ENCODE results near the gene OSBP2. TPM values are rescaled to one million over a fixed set of nuclear protein-coding genes. Genes with fewer than 3 reads are reported as not detected.

Gene OSBP2
- total RNA-seq, 4 donors from 2014 or later, result 0.60 to 7.5 (median 4.3) TPM

DNA sequence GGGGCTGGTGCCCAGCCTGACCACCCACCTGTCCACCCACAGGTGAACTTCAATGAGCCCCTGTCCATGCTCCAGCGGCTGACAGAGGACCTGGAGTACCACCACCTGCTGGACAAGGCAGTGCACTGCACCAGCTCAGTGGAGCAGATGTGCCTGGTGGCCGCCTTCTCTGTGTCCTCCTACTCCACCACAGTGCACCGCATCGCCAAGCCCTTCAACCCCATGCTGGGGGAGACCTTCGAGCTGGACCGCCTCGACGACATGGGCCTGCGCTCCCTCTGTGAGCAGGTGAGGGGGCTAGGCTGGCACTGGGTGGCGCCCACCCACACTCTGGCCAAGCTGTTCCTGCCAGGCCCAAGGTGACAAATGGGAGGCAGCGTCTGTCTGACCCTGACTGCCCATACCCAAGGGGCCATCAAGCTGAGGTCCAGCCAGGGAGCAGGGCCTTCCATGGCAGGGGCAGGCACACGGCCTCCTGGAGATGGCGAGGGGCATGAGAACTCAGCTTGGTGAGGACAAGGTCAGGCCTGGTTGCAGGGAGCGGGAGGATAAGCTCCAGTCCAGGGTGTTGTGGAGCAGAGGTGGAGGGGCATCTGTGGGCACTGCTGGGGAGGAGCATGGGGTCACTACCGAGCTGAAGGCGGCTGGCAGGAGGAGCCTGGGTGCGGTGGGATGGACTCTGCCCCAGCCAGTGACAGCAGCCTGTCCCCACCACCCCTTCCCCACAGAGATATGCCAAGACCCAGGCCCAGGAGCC is 196.2 kb downstream of the OSBP2 start:
- Histone ChIP-seq H3K27me3 (no peaks in the 10 kb centered on the region), H3K4me3 (no peak overlapping the region), H3K4me1 (no peaks in the 10 kb centered on the region), H3K9me3 (no peaks in the 10 kb centered on the region), H3K36me3 (no peaks in the 10 kb centered on the region), H3K27ac (no peak overlapping the region)
- DNase-seq, result peak; percentile 41
- in situ Hi-C loops (cut with MboI; ENCODE audit: low pct_ligation_motif_present in 1 of 4, low pct_unique_long_range_greater_than_20kb in 1 of 4, low sequenced_read_pairs in 3 of 4), result no loop called here
- 87% methylated on average over 16 of the region's 17 CpGs; no CpG with 5 or more reads in 1 of the 2 donors for WGBS, 2 donors (ENCODE audit: low coverage in 1 of 2)
- TF ChIP-seq POLR2A (IDR thresholded peaks at IDR 0.05), result no peak
- TF ChIP-seq, protein P1, sequence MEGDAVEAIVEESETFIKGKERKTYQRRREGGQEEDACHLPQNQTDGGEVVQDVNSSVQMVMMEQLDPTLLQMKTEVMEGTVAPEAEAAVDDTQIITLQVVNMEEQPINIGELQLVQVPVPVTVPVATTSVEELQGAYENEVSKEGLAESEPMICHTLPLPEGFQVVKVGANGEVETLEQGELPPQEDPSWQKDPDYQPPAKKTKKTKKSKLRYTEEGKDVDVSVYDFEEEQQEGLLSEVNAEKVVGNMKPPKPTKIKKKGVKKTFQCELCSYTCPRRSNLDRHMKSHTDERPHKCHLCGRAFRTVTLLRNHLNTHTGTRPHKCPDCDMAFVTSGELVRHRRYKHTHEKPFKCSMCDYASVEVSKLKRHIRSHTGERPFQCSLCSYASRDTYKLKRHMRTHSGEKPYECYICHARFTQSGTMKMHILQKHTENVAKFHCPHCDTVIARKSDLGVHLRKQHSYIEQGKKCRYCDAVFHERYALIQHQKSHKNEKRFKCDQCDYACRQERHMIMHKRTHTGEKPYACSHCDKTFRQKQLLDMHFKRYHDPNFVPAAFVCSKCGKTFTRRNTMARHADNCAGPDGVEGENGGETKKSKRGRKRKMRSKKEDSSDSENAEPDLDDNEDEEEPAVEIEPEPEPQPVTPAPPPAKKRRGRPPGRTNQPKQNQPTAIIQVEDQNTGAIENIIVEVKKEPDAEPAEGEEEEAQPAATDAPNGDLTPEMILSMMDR (IDR thresholded peaks at IDR 0.05), result peak; percentile 63 to 79 (median 73)
- no peak for TF ChIP-seq POLR2AphosphoS5 (IDR thresholded peaks at IDR 0.05)
- intact Hi-C loops (cut with DNase I; ENCODE audit: low total_unique reads), result no loop called here

DNA sequence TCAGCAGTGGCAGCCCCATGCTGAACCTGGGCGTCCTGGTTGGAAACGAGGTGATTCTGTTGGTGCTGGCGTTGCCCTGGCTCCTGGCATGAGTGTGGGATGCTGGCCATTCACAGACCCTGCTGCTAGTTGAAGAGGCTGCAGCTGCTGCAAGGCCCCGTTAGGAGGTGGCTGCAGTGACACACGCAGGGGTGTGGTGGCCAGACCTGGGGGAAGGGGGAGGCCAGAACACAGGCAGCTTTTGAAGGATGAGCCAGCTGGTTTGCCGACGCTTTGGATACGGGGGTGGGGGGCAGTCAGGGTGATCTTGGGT is 196.7 kb downstream of the OSBP2 start:
- TF ChIP-seq POLR2A (IDR thresholded peaks at IDR 0.05), result no peak
- TF ChIP-seq POLR2AphosphoS5 (IDR thresholded peaks at IDR 0.05), result no peak
- TF ChIP-seq, protein P1 (IDR thresholded peaks at IDR 0.05), result no peak
- TF ChIP-seq EP300 (IDR thresholded peaks at IDR 0.05; ENCODE audit: low read depth), result no peak
- no peak overlapping the region for H3K27ac ChIP-seq
- H3K27me3 ChIP-seq, result no peaks in the 10 kb centered on the region
- H3K4me1 ChIP-seq, result no peaks in the 10 kb centered on the region
- 80% methylated on average over 8 of the region's 8 CpGs; no CpG with 5 or more reads in 1 of the 2 donors for WGBS, 2 donors (ENCODE audit: low coverage in 1 of 2)
- H3K36me3 ChIP-seq, result no peaks in the 10 kb centered on the region
- peak; percentile 5 for DNase-seq
- in situ Hi-C loops (cut with MboI; ENCODE audit: low pct_ligation_motif_present in 1 of 4, low pct_unique_long_range_greater_than_20kb in 1 of 4, low sequenced_read_pairs in 3 of 4) (no loop called here), intact Hi-C loops (cut with DNase I; ENCODE audit: low total_unique reads) (no loop called here)
- no peaks in the 10 kb centered on the region for H3K9me3 ChIP-seq
- no peak overlapping the region for H3K4me3 ChIP-seq

DNA sequence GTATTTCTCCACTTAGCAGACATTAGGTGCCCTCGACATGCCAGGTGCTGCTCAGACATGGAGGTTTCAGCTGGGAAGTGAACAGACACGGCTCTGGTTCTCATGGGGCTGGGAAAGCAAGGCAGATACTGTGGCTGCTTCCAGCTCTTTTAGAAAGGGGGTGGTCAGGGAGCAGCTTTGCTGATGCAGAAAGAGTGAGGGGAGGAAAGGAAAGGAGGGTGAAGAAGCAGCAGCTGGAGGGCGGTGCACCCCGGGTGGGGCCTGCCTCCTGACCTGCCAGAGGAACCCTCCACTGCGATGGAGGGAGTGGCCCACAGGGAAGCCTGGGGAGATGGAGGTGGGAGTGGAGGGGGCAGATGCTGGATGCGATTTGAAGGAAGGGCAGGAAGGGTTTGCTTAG is 197.1 kb downstream of the OSBP2 start:
- in situ Hi-C loops (cut with MboI; ENCODE audit: low pct_ligation_motif_present in 1 of 4, low pct_unique_long_range_greater_than_20kb in 1 of 4, low sequenced_read_pairs in 3 of 4), result no loop called here
- H3K4me3 ChIP-seq, result no peak overlapping the region

DNA sequence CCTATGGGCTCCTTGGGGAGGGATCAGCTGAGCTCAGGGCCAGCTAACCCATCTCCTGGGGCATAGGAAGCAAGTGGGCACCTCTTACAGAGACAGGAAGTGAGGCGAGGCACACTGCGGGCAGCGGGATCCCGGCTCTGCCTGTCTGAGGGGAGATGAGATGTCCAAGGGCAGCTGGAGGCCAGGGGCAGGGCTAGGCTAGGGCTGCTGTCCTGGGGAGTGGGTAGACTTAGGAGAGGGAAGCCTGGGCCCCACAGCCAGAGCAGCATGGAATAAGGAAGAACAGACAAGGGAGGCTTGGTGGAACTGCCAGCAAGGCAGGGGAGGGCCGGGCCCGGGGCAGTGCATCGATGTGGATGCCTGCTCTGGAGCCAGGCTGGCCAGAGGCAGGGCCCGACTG is 197.6 kb downstream of the OSBP2 start:
- intact Hi-C loops (cut with DNase I; ENCODE audit: low total_unique reads) (no loop called here), in situ Hi-C loops (cut with MboI; ENCODE audit: low pct_ligation_motif_present in 1 of 4, low pct_unique_long_range_greater_than_20kb in 1 of 4, low sequenced_read_pairs in 3 of 4) (no loop called here)
- Histone ChIP-seq H3K36me3 (no peaks in the 10 kb centered on the region), H3K4me1 (no peaks in the 10 kb centered on the region), H3K27ac (no peak overlapping the region), H3K4me3 (no peak overlapping the region), H3K27me3 (no peaks in the 10 kb centered on the region), H3K9me3 (no peaks in the 10 kb centered on the region)
- TF ChIP-seq EP300 (IDR thresholded peaks at IDR 0.05; ENCODE audit: low read depth) (no peak), POLR2AphosphoS5 (IDR thresholded peaks at IDR 0.05) (no peak), POLR2A (IDR thresholded peaks at IDR 0.05) (no peak)
- TF ChIP-seq, protein P1 (IDR thresholded peaks at IDR 0.05), result no peak
- DNase-seq, result no peak
- WGBS, 2 donors (ENCODE audit: low coverage in 1 of 2), result 95 to 100% methylated on average over 1 to 8 of the region's 8 CpGs

More for the DNA sequence above, 197.1 kb downstream of the OSBP2 start:
- H3K36me3 ChIP-seq, result no peaks in the 10 kb centered on the region
- DNase-seq, result no peak
- no peaks in the 10 kb centered on the region for H3K4me1 ChIP-seq
- H3K27me3 ChIP-seq, result no peaks in the 10 kb centered on the region
- no peaks in the 10 kb centered on the region for H3K9me3 ChIP-seq
- intact Hi-C loops (cut with DNase I; ENCODE audit: low total_unique reads), result no loop called here
- no peak for TF ChIP-seq EP300 (IDR thresholded peaks at IDR 0.05; ENCODE audit: low read depth)
- TF ChIP-seq, protein P1 (IDR thresholded peaks at IDR 0.05), result no peak
- no peak for TF ChIP-seq POLR2AphosphoS5 (IDR thresholded peaks at IDR 0.05)
- no peak for TF ChIP-seq POLR2A (IDR thresholded peaks at IDR 0.05)
- H3K27ac ChIP-seq, result no peak overlapping the region
- WGBS, 2 donors (ENCODE audit: low coverage in 1 of 2), result 82 to 85% methylated on average over 4 to 6 of the region's 6 CpGs
